Head of caudate nucleus (tissue), 42 donors: Measurements from ENCODE around the gene PTPA.
"Not testable (repeated sequence)": the region's sequence is repeated elsewhere in the genome, so short reads cannot be mapped to it uniquely, and the experiment has no call there.

Experiments
- DNase-seq, 42 donors: peaks; one replicate each; pipeline versions ENCODE4 v3.0.0 to v3.0.0-alpha.2; 2020 to 2021; ENCODE audit warnings: mixed read lengths in 7 of 42
- intact Hi-C: fragments of 100-400 bp; cut with DNase I; formaldehyde crosslinking; loops from one replicate; pipeline ENCODE4 v1.15.0; 2022

Gene PTPA

DNA sequence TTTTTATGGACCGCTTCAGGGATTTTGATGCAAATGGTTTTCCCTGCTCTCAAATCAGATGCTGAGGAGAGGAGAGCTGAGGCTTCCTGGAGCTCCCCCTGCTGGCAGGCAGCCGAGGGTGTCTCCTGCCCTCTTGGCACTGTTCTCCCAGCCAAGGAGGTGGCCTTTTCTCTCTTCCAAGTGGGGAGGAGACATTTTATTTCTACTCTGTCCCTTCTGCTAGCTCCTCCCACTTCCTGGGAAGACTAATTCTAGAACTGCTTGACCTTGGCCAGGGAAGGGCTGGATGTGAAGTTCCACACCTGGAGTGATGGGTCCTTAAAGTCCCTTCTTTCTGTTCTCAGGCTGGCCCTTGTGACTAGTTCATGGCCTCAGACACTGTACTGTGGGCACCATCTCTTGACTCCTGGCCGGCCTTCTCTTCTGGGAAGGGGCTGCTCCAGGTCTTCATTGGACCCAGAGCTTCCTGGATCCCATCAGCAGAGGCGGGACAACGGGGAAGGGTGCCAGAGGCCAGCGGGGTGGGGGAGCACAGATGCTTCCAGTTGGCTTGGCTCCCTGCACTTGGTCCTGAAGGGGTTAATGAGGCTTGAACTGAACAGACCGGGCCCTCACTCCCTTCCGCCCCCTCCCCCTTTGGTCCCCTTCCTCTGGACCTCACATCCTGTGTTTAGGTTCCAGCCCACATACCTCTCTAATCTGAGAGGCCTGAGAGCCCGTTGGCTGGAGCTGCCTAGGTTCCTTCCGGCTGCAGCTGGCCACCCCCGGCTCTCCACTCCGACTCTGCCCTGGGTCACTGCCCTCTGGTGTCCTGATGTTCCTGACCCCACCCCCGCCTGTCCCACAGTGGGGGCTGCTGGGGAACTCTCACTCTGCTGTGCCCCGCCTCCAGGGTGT lies 32.1 kb downstream of the PTPA start:
- intact Hi-C loops: no loop called here
- peak; percentile 71 to 95 (median 87) for DNase-seq

DNA sequence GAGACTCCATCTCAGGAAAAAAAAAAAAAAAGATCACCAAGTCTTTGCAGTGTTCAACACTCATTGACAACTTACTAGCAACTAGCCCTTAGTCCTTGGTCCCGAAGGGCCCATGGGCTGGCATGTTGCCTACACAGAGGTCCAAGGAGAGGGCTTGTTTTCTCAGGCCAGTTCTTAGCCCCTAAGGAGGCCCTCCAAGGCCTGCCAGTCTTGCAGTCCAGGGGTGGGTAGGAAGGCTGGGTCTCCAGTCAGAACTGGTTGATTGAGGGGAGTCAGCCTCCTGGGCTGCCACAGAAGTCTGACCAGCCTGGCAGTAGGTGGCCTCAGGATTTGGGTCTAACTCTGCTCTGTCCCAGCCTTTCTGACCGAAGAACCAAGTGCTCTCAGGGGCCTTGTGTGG lies 34.1 kb downstream of the PTPA start:
- intact Hi-C loops: no loop called here
- no peak for DNase-seq

DNA sequence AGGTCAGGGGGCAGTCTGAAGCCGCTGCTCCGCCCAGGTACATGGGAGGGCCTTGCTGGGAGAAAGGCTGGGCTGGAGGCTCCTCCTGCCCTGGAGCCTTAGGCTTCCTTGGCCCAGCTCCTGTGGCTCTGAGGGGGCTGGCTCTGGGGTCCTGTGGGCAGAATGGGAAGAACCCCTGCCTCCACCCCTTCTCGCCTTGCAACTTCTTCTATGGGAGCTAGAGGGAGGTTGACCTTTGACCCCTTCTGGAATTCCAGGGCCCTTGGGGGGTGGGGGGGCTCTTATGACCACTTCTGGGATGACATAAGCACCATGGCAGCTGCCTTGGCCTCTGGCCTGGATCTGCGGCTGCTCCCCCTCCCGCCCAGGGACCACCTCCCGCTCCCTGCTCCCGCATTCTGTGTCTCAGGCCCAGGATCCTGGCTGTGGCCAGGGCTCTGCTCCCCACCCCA lies 34.7 kb downstream of the PTPA start:
- intact Hi-C loops: no loop called here
- DNase-seq: no peak

DNA sequence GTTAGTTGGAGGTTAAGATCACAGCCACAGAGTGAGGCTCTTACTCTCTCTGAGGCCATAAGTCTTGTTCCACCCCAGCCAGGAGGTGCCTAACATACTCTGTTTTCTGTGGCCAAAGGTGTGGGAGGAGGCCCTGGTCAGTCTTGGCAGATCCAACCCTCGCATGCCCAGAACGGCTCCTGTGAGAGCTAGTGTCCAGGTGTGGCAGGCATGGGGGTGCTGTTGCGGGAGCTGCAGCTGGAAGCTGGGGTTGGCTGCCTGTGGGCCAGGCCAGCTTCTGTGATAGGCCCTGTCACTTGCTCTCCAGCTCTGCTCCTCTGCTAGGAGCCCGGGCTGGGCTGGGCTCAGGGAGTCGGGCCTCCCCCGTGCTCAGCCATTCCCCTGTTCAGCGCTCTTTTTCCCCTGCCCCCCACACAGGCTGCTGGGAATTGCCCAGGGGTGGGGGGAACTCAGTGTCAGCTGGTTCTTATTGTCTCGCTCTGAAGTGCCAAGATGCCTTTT lies 35.3 kb downstream of the PTPA start:
- intact Hi-C loops: no loop called here
- DNase-seq: peak in 23 of 42 donors; percentile 20 to 81 (median 49)

DNA sequence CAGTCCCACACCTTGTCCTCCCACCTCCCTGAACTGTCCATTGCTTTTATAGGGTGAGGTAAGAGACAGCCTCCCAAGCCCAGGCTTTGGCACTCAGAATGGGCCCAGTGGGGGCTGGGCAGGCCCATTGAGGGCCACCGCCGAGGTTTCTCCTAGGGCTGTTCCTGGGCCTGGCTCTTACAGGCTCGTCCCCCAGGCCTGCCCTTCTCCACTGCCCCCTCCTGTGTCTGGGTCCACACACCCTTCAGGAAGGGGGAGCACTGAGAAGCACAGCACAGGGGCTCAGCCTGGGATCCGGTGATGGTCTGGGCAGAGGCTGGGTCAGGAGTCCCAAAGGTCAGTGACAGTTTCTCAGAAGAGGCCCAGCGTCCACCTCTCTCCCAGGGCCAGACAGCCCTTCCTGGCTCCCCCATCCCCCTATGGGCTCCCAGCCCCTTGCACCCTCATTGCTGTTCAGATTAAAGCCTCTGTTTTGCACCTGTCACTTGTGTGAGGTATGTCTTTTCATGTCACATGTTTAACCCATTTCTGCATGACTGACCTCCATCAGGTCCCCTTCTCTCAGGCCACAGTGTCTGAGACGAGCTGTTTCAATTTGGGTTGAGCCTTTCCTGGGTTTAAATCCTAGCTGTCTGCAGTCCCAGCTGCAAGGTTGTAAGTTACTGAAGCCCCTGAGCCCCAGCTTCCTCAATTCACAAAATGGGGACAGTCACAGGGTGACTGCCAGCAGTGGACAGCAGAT lies 37.4 kb downstream of the PTPA start:
- intact Hi-C loops: no loop called here
- DNase-seq: no peak

DNA sequence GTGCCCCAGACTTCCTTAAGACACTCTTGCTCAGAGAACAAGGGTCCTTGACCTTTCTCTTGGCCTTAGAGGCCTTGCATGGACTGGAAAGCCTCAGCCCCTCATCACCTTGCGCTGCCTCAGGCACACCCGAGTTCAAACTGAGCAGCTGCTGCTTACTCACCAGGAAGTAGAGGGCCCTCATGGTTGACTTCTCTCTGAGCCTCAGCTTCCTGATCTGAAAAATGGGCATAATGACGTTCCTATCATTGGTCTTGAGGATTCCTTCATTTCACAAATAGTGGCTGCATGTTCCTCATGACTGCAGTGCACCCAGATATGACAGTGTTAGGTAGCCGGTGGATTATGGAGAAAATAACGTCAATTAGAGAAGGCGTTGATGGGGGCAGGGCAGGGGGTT lies 38.2 kb downstream of the PTPA start:
- intact Hi-C loops: no loop called here

DNA sequence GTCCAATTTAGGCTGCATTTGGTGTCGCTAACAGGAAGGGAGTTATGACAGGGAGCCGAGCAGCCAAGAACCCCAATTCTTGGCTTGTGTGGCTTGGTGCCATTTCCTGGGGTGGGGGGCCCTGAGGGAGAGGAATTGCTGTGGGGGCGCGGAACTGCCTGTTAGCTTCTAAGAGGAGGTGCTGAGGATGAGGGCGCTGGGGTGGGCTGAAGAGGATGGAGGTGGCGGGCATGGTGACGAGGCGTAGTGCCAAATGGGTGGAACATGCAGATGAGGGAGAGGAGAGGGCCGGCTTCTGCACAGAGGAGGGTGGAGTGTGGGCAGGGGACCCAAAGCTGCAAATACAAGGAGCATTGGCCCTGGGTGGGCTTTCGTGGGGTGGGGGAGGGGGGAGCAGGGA lies 38.9 kb downstream of the PTPA start:
- intact Hi-C loops: no loop called here
- no peak for DNase-seq

More for the DNA sequence above, 38.2 kb downstream of the PTPA start:
- DNase-seq: no peak

DNA sequence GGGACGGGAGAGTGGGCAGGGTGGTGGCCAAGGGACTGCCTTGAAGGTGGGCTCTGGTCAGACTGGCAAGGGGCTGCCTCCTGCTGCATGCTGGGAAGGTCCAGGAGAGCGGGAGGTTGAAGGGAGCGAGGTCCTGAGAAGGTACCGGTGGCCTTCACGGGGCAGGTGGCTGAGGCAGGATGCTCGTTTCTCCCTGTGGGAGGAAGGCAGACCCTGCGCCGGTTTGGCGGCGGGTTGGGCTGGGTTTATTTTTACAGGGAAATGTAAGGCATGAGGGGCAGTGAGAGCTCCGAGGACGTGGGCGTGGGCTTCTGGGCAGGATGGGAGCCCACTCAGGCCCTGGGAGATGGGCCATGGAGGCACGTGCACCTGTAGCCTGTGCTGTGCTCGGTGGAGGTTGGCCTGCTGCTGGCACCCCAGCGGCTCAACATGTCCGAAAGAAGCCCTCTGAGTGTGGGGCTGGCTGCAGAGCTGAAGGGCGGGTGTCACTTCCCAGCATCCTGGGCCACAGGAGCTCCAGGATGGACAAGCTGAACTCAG lies 39.5 kb downstream of the PTPA start:
- DNase-seq: no peak
- intact Hi-C loops: no loop called here

DNA sequence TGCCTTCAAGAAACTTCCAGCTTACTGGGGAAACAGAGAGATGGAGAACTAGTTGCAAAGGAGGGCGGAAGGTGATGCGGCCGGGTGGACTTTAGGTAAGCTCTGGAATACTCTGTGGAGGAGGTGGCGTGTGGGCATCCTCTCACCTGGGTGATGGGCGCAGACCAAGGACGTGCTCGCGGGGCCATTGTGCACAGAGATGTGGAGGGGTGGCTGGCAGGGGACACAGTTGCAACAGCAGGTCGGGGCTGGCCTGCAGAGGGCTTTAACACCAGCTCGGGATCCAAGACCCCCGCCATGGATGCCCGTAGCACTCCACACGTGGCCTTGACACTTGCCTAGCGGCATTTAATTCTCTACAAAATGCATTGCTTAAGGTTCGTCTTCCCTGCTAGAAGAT lies 40.3 kb downstream of the PTPA start:
- intact Hi-C loops: no loop called here
- no peak for DNase-seq

DNA sequence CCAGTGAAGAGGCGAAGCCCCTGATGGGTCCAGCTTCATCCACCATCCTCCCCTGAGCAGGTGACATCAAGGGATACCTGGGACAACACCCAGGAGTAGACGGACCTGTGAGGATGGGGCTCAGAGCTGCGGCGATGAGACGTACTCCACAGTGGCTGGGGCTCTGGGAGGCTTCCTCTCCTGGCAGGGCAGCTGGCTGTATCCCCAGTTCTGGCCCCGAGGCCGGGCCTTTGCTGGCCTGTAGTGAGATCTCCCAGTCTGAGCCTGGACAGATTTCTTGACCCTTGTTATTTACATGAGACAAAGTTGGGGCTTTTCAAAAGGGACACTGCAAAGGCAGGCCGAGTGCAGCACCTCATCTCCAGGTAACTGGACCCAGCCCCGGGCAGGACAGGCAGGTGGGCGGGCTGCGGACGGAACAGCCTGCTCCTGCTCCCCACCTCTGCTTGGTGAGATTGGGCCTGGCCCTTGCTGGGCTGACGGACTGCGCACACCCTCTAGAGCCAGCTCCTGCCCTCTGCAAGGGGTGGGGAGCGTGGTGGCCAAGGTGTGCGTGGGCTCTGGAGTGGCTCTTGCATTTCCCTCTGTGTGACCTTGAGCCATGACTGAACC lies 43.8 kb downstream of the PTPA start:
- intact Hi-C loops: no loop called here
- DNase-seq: no peak

DNA sequence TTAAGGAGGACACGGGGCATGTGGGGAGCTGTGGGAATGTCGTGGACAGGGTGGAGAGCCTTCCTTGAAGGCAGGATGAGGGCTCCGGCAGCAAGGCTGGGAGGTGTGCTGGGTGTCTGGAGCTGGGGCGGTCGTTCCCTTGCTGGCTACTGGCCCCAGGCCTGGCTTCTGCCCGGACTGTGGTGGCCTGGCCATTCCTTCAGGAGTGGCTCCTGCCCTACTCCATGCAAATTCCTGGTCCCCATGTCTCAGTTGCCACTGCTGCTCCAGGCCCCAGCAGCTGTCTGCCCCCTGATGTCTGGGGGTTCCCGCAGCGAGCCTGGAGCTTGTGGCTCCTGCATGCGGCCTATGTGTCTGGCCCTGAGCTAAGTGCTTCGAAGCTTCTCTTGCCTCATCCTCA lies 44.9 kb downstream of the PTPA start:
- intact Hi-C loops: no loop called here

DNA sequence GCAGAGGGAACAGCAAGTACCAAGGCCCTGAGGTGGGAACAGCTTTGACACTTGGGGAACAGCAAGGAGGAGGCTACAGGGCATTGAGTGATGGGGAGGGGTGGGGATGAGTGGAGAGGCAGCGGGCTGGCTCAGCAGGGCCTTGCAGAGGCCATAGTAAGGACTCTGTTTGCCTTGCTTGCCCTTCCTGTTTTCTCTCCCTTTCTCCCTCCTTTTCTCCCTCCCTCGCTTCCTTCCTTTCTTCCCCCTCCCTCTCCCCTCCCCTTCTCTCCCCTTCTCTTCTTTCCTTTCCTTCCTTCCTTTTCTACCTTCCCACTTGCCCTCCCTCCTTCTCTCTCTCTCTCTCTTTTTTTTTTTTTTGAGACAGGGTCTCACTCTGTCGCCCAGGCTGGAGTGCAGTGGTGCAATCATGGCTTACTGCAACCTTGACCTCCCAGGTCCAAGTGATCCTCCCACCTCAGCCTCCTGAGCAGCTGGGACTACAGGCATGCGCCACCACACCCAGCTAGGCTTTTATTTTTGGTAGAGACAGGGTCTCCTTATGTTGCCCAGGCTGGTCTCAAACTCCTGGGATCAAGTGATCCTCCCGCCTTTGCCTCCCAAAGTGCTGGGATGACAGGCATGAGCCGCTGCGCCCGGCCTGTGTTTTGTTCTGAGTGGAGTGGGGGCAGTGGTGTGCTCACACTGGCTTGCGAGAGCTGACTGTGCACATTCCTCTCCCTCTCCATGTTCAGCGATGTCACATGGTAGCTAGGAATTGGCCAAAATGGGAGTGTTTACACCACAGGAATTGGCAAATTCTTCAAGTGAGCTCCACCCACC lies 49.7 kb downstream of the PTPA start:
- DNase-seq: no peak
- intact Hi-C loops: no loop called here

More for the DNA sequence above, 44.9 kb downstream of the PTPA start:
- no peak for DNase-seq

DNA sequence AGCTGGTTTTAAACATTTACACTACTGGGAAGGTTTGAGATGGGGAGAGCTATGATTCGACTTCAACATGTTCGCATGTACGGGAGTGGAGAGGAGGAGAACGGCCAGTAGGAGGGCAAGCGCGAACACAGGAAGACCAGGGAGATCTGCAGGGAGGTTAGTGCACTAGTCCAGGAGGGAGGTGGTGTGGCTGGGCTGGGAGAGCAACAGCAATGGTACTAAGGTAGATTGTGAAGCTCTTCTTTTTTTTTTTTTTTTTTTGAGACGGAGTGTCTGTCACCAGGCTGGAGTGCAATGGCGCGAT lies 50.3 kb downstream of the PTPA start:
- intact Hi-C loops: no loop called here
- DNase-seq: no peak

DNA sequence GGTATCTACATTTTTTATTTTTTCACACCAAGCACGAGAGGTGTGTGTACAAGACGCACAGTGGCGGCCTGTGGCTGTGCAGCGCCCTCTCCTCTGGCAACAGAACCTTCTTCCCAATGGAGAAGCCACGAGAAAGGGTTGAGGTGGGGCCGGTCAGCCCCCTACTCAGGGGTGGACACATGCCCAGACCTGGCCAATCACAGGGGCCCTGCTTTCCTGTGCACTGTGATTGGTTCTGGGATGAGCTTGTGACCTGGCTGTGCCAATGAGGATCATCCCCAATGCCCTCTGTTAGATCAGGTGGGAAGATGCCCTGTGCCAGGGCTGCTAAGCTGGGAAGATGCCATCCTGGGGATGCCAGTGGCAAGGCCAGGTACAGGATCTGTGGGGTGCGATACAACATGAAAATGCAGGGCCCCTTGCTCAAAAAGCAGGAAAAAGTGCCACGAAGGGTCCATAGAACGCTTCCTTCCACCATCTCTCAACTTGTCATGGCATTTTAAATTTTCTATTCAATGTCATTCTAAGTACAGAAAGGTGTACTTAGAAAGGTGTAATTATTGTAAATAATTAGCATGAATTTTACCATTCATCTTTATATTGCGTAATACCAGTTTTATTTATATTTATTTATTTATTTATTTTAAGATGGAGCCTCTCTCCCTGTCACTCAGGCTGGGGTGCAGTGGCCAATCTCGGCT lies 51.4 kb downstream of the PTPA start:
- intact Hi-C loops: no loop called here
- peak in 1 of 42 donors; percentile 16 for DNase-seq

DNA sequence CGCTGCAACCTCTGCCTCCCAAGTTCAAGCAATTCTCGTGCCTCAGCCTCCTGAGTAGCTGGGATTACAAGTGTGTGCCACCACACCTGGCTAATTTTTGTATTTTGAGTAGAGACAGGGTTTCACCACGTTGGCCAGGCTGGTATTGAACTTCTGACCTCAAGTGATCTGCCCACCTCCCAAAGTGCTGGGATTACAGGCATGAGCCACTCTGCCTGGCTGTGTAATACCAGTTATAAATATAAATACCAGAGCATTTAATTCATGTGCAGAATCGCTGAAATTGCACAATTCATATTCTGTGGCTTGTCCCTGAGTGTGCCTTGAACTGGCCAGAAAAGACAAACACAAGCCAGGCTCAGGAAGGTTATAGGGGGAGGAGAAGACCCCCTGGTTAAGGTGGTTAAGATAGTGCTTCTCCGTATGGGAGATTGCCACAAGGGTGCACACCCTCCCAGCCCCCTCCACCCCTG lies 52.0 kb downstream of the PTPA start:
- DNase-seq, intact Hi-C loops: not testable (repeated sequence)

DNA sequence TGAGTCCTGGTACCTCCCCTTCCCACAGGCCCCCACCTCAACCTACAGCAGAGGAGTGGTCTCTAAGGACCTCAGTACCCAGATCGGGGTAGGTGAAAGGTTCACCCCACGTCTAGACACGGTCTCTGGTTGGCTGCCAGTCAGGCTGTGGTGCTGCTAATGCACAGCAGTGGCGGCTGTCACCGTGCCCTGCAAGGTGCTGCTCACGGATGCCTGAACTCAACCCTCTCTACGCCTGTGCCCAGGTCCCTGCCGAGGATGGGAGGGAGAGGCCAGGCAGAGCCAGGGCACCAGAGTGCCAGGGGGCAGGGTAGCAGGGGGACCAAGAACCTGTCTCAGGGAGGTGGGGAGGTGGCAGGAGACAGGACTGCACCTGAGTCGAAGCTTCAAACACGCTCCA lies 52.5 kb downstream of the PTPA start:
- intact Hi-C loops: no loop called here
- no peak for DNase-seq

DNA sequence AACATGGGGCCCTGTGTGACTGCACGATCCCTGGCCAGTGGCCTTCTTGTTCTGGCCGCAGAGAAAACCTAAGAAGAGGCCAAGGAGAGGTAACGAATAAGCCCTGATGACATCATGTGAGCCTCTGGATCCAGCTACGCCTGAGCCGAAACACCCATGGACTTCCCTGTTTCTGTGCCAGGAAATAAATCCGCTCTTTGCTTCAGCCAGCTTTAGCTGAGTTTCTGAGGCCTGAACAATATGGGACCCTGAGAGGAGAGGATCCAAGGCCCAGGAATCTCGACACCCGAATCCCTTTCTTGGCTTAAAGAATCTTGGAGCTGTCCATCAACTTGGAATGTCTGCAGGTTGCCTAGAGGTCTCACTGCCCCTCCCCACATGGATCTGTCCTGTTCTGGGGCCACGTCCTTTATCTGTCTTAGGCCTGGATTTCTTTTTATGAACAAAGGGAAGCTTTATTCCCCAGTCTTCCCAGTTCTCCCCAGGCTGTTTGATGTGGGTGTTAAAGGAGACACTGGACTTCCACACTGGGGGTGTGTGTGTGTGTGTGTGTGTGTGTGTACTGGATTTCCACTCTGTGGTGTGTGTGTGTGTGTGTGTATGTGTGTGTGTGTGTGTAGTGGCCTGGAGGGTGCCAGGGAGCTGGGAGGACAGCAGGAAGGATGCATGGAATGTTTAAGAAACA lies 53.2 kb downstream of the PTPA start:
- intact Hi-C loops: no loop called here
- DNase-seq: peak in 2 of 42 donors; percentile 13 to 47

DNA sequence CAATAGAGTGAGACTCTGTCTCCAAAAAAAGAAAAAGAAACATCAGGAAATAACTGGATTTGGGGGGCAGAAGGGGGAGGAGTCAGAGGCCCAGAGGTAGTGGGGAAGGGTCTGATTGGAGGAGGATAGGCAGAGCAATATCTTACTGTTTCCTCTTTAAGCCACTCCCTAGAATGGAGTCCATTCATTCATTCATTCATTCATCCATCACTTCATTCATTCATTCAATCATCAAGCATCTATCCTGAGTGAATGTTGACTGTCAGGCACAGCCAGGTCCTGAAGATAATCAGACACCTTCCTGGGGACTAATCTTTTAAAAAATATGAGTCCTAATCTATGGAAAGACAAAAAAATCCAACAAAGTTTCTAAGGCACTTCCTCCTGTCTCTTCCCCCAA lies 54.0 kb downstream of the PTPA start:
- no peak for DNase-seq
- intact Hi-C loops: no loop called here
